Activated CD4-positive, alpha-beta T cell treated with anti-CD3 and anti-CD28 coated beads, Interleukin-2, amount 10 ng/mL, durations not matched to agents 7 days and 5 days (primary cell): ENCODE results near the gene CNOT3. TPM values are rescaled to one million over a fixed set of nuclear protein-coding genes. Genes with fewer than 3 reads are reported as not detected.

Experiments used
- CTCF ChIA-PET: fragments of 350-600 bp; sonication (Branson Sonifier 250); formaldehyde crosslinking; loops from one replicate; lab custom pipeline; 2021; ENCODE audit warnings: antibody characterized with exemption; lab: Charles Lee
- POLR2A ChIA-PET: fragments of 350-600 bp; sonication (Branson Sonifier 250); formaldehyde crosslinking; loops from one replicate; lab custom pipeline; 2021; ENCODE audit warnings: antibody characterized with exemption; lab: Charles Lee
- DNase-seq: peaks from one replicate; pipeline ENCODE4 v3.0.0-alpha.2; 2020
- H3K27ac Mint-ChIP-seq: one replicate; pipeline ENCODE4 v1.8.0; 2021; ENCODE audit warnings: mild to moderate bottlenecking, moderate library complexity, mixed read lengths
- H3K27me3 Mint-ChIP-seq: one replicate; pipeline ENCODE4 v1.8.0; 2021; ENCODE audit warnings: mixed read lengths
- H3K36me3 Mint-ChIP-seq: one replicate; pipeline ENCODE4 v1.8.0; 2021; ENCODE audit warnings: low read depth, mixed read lengths
- H3K4me1 Mint-ChIP-seq: one replicate; pipeline ENCODE4 v1.8.0; 2021; ENCODE audit warnings: mixed read lengths
- H3K4me3 Mint-ChIP-seq: one replicate; pipeline ENCODE4 v1.8.0; 2021; ENCODE audit warnings: mild to moderate bottlenecking, moderate library complexity, mixed read lengths
- H3K9me3 Mint-ChIP-seq: one replicate; pipeline ENCODE4 v1.8.0; 2021; ENCODE audit warnings: mixed read lengths
- total RNA-seq, 2 experiments: library from RNA; stranded (reverse); gene quantifications; one replicate each; pipeline ENCODE4 v1.2.3, GENCODE V29; 2021

CNOT3 gene
- total RNA-seq, 2 experiments from 2014 or later: 63.7 to 64.8 TPM

GRCh38 chr19:54127688-54128440 is 9.7 kb upstream of the CNOT3 start:
- POLR2A ChIA-PET: no interaction called here
- no peak for DNase-seq
- Mint-ChIP-seq H3K4me1 (no peaks in the 10 kb centered on the region), H3K9me3 (no peaks in the 10 kb centered on the region), H3K4me3 (no peak overlapping the region), H3K27ac (no peak overlapping the region), H3K27me3 (no peaks in the 10 kb centered on the region), H3K36me3 (peaks cover 13% of the 10 kb centered on the region)
- CTCF ChIA-PET: interaction anchor here (1.8 kb wide), 1 partner anchor 12 kb away, joined by 5 read pairs; the partner anchor contains the start of genes PRPF31 and TFPT

- POLR2A ChIA-PET: no interaction called here
- Mint-ChIP-seq H3K4me3 (no peak overlapping the region), H3K4me1 (no peaks in the 10 kb centered on the region), H3K27ac (no peak overlapping the region), H3K27me3 (no peaks in the 10 kb centered on the region), H3K9me3 (no peaks in the 10 kb centered on the region), H3K36me3 (peaks cover 11% of the 10 kb centered on the region)
- no peak for DNase-seq
- CTCF ChIA-PET: no interaction called here
Measured at GRCh38 chr19:54128441-54128725, 9.2 kb upstream of the CNOT3 start.

- ChIA-PET CTCF (no interaction called here), POLR2A (no interaction called here)
- no peak overlapping the region for H3K4me3 Mint-ChIP-seq
- peaks cover 8% of the 10 kb centered on the region for H3K36me3 Mint-ChIP-seq
- H3K27me3 Mint-ChIP-seq: no peaks in the 10 kb centered on the region
- DNase-seq: no peak
- no peak overlapping the region for H3K27ac Mint-ChIP-seq
- H3K4me1 Mint-ChIP-seq: no peaks in the 10 kb centered on the region
- H3K9me3 Mint-ChIP-seq: no peaks in the 10 kb centered on the region
Measured at GRCh38 chr19:54128796-54129616, 8.6 kb upstream of the CNOT3 start.

- Mint-ChIP-seq H3K9me3 (no peaks in the 10 kb centered on the region), H3K36me3 (peaks cover 6% of the 10 kb centered on the region), H3K27me3 (no peaks in the 10 kb centered on the region), H3K4me3 (no peak overlapping the region), H3K4me1 (no peaks in the 10 kb centered on the region), H3K27ac (no peak overlapping the region)
- CTCF ChIA-PET: no interaction called here
- no peak for DNase-seq
- POLR2A ChIA-PET: no interaction called here
Measured at GRCh38 chr19:54129617-54129996, 8.0 kb upstream of the CNOT3 start.

GRCh38 chr19:54133312-54133956 is 4.1 kb upstream of the CNOT3 start:
- Mint-ChIP-seq H3K27me3 (no peaks in the 10 kb centered on the region), H3K36me3 (peaks cover 2% of the 10 kb centered on the region), H3K4me1 (peaks cover 10% of the 10 kb centered on the region), H3K4me3 (no peak overlapping the region), H3K27ac (no peak overlapping the region), H3K9me3 (no peaks in the 10 kb centered on the region)
- DNase-seq: no peak
- POLR2A ChIA-PET: no interaction called here
- CTCF ChIA-PET: interaction anchor here (0.7 kb wide), 1 partner anchor 56 kb away, joined by 3 read pairs; the partner anchor contains the start of gene MBOAT7

GRCh38 chr19:54133957-54134590 is 3.5 kb upstream of the CNOT3 start:
- Mint-ChIP-seq H3K27me3 (no peaks in the 10 kb centered on the region), H3K4me1 (peaks cover 15% of the 10 kb centered on the region), H3K36me3 (peaks cover 6% of the 10 kb centered on the region), H3K4me3 (no peak overlapping the region), H3K9me3 (no peaks in the 10 kb centered on the region), H3K27ac (no peak overlapping the region)
- CTCF ChIA-PET: interaction anchor here (0.7 kb wide), 1 partner anchor 56 kb away, joined by 3 read pairs; the partner anchor contains the start of gene MBOAT7
- DNase-seq: no peak
- POLR2A ChIA-PET: no interaction called here

- H3K4me3 Mint-ChIP-seq: peak overlapping the region; percentile 80
- CTCF ChIA-PET: interaction anchor here (0.8 to 1.5 kb wide), 4 partner anchors 16 to 269 kb away, joined by 3 to 10 read pairs (median 3); partner anchors contain the start of genes MYADM, PRPF31 and TFPT
- H3K36me3 Mint-ChIP-seq: peaks cover 6% of the 10 kb centered on the region
- no peak for DNase-seq
- H3K27me3 Mint-ChIP-seq: no peaks in the 10 kb centered on the region
- peaks cover 32% of the 10 kb centered on the region for H3K4me1 Mint-ChIP-seq
- POLR2A ChIA-PET: interaction anchor here (0.7 to 1.8 kb wide), 3 partner anchors 22 to 24 kb away, joined by 3 to 13 read pairs (median 7); partner anchors contain the start of genes LENG1, PRPF31 and TFPT
- peak overlapping the region; percentile 93 for H3K27ac Mint-ChIP-seq
- H3K9me3 Mint-ChIP-seq: no peaks in the 10 kb centered on the region
Measured at GRCh38 chr19:54136086-54136863, 1.3 kb upstream of the CNOT3 start.

- Mint-ChIP-seq H3K36me3 (peaks cover 6% of the 10 kb centered on the region), H3K4me3 (peak overlapping the region; percentile 80), H3K4me1 (peaks cover 32% of the 10 kb centered on the region), H3K27ac (peak overlapping the region; percentile 93), H3K9me3 (no peaks in the 10 kb centered on the region), H3K27me3 (no peaks in the 10 kb centered on the region)
- CTCF ChIA-PET: interaction anchor here (0.8 to 1.5 kb wide), 6 partner anchors 16 to 270 kb away, joined by 3 to 10 read pairs (median 3); partner anchors contain the start of genes LENG1, MYADM, PRPF31 and TFPT
- peak; percentile 100 for DNase-seq
- POLR2A ChIA-PET: interaction anchor here (0.6 to 1.8 kb wide), 5 partner anchors 12 to 1203 kb away, joined by 3 to 13 read pairs (median 3); partner anchors contain the start of genes KMT5C, LENG1, PRPF31 and TFPT
Measured at GRCh38 chr19:54136864-54137698, 481 bp upstream of the CNOT3 start.

- H3K27me3 Mint-ChIP-seq: no peaks in the 10 kb centered on the region
- CTCF ChIA-PET: interaction anchor here (1.1 to 1.4 kb wide), 2 partner anchors 10 to 20 kb away, joined by 3 to 4 read pairs; no protein-coding TSS in a partner anchor
- H3K9me3 Mint-ChIP-seq: no peaks in the 10 kb centered on the region
- no peak for DNase-seq
- peaks cover 14% of the 10 kb centered on the region for H3K36me3 Mint-ChIP-seq
- POLR2A ChIA-PET: no interaction called here
- peak overlapping the region; percentile 87 for H3K27ac Mint-ChIP-seq
- peak overlapping the region; percentile 80 for H3K4me3 Mint-ChIP-seq
- H3K4me1 Mint-ChIP-seq: peaks cover 32% of the 10 kb centered on the region
Measured at GRCh38 chr19:54138489-54139256, 1.1 kb downstream of the CNOT3 start.

GRCh38 chr19:54141356-54141755 is 3.8 kb downstream of the CNOT3 start:
- peaks cover 29% of the 10 kb centered on the region for H3K4me1 Mint-ChIP-seq
- peaks cover 36% of the 10 kb centered on the region for H3K36me3 Mint-ChIP-seq
- ChIA-PET POLR2A (no interaction called here), CTCF (interaction anchor here (1.1 to 1.3 kb wide), 2 partner anchors 17 to 26 kb away, joined by 3 to 4 read pairs; partner anchors contain the start of genes PRPF31 and TFPT)
- no peak for DNase-seq
- no peaks in the 10 kb centered on the region for H3K27me3 Mint-ChIP-seq
- no peak overlapping the region for H3K4me3 Mint-ChIP-seq
- H3K9me3 Mint-ChIP-seq: no peaks in the 10 kb centered on the region
- H3K27ac Mint-ChIP-seq: no peak overlapping the region
